WTC11 (cell line): ENCODE data around the gene MRC2.

Source experiments
- ETV6 ChIP-seq: sonication (generic); formaldehyde crosslinking; IDR thresholded peaks from 2 replicates; pipeline ENCODE4 v1.8.1; 2022; ENCODE audit warnings: mild to moderate bottlenecking, missing genetic modification reagents
- TCF7 ChIP-seq: sonication (generic); formaldehyde crosslinking; IDR thresholded peaks from 2 replicates; pipeline ENCODE4 v1.8.0; 2022; ENCODE audit warnings: mild to moderate bottlenecking, low read depth, missing genetic modification reagents, moderate library complexity
- TF ChIP-seq, protein P1 (sequence below): fragments of 200-600 bp; IDR thresholded peaks from 2 replicates; pipeline ENCODE4 v1.8.0; 2022; ENCODE audit warnings: antibody characterized with exemption
- TF ChIP-seq, protein P2 (sequence below): sonication (generic); formaldehyde crosslinking; conservative IDR thresholded peaks from 2 replicates; pipeline ENCODE4 v1.8.1; 2023; ENCODE audit warnings: mild to moderate bottlenecking, low read depth, missing genetic modification reagents, moderate library complexity
- TF ChIP-seq, protein P3 (sequence below): sonication (generic); formaldehyde crosslinking; IDR thresholded peaks from 2 replicates; pipeline ENCODE4 v1.8.1; 2022; ENCODE audit warnings: low read depth, missing genetic modification reagents, borderline replicate concordance
- TF ChIP-seq, protein P4 (sequence below): sonication (generic); formaldehyde crosslinking; IDR thresholded peaks from 2 replicates; pipeline ENCODE4 v1.8.0; 2022; ENCODE audit warnings: mild to moderate bottlenecking, missing genetic modification reagents

DNA sequence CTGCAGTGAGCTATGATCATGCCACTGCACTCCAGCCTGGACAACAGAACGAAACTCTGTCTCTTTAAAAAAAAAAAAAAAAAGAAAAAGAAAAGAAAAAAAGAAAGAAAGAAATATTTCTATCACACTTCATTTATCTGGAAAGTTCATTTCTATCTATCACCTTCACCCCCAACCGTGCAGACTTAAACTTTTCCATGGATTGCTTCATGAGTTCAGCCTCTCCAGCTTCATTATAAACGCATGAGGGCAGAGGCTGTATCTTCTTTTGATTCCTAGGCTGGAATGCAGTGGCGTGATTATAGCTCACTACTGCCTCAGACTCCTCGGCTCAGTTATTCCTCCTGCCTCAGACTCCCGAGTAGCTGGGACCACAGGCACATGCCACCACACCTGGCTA lies 28.2 kb downstream of the MRC2 start:
- TF ChIP-seq, protein P1, sequence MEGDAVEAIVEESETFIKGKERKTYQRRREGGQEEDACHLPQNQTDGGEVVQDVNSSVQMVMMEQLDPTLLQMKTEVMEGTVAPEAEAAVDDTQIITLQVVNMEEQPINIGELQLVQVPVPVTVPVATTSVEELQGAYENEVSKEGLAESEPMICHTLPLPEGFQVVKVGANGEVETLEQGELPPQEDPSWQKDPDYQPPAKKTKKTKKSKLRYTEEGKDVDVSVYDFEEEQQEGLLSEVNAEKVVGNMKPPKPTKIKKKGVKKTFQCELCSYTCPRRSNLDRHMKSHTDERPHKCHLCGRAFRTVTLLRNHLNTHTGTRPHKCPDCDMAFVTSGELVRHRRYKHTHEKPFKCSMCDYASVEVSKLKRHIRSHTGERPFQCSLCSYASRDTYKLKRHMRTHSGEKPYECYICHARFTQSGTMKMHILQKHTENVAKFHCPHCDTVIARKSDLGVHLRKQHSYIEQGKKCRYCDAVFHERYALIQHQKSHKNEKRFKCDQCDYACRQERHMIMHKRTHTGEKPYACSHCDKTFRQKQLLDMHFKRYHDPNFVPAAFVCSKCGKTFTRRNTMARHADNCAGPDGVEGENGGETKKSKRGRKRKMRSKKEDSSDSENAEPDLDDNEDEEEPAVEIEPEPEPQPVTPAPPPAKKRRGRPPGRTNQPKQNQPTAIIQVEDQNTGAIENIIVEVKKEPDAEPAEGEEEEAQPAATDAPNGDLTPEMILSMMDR = no peak
- TF ChIP-seq ETV6 (CRISPR knock-in tag) = no peak
- TF ChIP-seq TCF7 (CRISPR knock-in tag) = no peak
- TF ChIP-seq, protein P2, sequence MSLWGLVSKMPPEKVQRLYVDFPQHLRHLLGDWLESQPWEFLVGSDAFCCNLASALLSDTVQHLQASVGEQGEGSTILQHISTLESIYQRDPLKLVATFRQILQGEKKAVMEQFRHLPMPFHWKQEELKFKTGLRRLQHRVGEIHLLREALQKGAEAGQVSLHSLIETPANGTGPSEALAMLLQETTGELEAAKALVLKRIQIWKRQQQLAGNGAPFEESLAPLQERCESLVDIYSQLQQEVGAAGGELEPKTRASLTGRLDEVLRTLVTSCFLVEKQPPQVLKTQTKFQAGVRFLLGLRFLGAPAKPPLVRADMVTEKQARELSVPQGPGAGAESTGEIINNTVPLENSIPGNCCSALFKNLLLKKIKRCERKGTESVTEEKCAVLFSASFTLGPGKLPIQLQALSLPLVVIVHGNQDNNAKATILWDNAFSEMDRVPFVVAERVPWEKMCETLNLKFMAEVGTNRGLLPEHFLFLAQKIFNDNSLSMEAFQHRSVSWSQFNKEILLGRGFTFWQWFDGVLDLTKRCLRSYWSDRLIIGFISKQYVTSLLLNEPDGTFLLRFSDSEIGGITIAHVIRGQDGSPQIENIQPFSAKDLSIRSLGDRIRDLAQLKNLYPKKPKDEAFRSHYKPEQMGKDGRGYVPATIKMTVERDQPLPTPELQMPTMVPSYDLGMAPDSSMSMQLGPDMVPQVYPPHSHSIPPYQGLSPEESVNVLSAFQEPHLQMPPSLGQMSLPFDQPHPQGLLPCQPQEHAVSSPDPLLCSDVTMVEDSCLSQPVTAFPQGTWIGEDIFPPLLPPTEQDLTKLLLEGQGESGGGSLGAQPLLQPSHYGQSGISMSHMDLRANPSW (CRISPR knock-in tag) = no peak
- TF ChIP-seq, protein P3, sequence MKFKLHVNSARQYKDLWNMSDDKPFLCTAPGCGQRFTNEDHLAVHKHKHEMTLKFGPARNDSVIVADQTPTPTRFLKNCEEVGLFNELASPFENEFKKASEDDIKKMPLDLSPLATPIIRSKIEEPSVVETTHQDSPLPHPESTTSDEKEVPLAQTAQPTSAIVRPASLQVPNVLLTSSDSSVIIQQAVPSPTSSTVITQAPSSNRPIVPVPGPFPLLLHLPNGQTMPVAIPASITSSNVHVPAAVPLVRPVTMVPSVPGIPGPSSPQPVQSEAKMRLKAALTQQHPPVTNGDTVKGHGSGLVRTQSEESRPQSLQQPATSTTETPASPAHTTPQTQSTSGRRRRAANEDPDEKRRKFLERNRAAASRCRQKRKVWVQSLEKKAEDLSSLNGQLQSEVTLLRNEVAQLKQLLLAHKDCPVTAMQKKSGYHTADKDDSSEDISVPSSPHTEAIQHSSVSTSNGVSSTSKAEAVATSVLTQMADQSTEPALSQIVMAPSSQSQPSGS (CRISPR knock-in tag) = no peak
- TF ChIP-seq, protein P4, sequence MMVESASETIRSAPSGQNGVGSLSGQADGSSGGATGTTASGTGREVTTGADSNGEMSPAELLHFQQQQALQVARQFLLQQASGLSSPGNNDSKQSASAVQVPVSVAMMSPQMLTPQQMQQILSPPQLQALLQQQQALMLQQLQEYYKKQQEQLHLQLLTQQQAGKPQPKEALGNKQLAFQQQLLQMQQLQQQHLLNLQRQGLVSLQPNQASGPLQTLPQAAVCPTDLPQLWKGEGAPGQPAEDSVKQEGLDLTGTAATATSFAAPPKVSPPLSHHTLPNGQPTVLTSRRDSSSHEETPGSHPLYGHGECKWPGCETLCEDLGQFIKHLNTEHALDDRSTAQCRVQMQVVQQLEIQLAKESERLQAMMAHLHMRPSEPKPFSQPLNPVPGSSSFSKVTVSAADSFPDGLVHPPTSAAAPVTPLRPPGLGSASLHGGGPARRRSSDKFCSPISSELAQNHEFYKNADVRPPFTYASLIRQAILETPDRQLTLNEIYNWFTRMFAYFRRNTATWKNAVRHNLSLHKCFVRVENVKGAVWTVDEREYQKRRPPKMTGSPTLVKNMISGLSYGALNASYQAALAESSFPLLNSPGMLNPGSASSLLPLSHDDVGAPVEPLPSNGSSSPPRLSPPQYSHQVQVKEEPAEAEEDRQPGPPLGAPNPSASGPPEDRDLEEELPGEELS (CRISPR knock-in tag) = no peak
